ENCODE data around the gene SDR42E2. TPM values are rescaled to one million over a fixed set of nuclear protein-coding genes. Genes with fewer than 3 reads are reported as not detected.
A peak's percentile ranks its signal among the peaks of the same experiment; 100 is the strongest.
"Not testable (repeated sequence)": the region's sequence is repeated elsewhere in the genome, so short reads cannot be mapped to it uniquely, and the experiment has no call there.

Gene SDR42E2
- total RNA-seq, 1 donor from 2014 or later: not detected

DNA sequence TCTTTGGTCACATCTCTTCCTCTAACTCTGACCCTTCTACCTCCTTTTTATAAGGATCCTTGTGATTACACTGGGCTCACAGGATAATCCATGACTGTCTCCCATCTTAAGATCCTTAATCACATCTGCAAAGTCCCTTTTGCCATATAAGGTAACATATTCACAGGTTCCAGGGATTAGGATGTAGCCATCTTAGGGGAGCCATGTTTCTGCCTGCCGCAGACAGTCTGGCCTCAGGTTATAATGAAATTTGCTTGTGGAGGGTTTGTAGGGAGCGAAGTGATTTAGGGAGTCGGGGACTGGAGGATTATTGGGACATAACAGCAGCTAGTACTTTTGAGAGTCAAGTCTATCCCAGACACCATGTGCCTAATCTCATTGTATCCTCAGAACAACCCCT is 51.5 kb downstream of the SDR42E2 start:
- no peak for DNase-seq (ENCODE audit: low read depth)

DNA sequence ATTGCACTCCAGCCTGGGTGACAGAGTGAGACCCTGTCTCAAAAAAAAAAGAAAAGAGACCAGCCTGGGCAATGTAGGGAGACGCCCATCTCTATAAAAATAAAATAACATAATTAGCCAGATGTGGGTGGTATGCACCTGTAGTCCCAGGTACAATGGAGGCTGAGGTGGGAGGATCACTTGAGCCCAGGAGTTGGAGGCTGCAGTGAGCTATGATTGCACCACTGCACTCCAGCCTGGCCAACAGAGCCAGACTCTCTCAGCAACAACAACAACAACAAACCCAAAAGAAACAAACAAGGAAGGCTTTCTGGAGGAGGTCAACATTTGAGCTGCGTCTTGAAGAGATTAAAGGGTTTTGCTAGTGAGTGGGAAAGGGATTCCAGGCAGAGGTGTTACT is 52.1 kb downstream of the SDR42E2 start:
- no peak for DNase-seq (ENCODE audit: low read depth)

DNA sequence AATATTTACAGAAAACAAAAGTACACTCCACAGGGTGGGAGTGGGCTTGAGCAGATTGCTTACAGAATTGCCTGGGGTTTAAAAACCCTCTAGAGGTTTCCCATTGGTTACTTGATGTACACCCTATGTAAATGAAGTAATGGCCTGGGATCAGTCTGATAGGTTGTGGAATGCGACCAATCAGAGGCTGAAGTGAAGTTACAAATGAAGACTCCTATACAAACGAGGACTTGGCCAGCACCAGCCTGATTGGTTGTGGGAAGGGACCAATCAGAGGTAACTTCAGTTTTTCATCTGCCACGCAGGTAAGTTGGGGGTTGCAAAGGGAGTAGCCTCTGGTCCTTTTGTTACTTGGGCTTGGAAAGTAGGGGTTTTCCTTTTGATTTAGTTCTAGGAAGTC is 52.6 kb downstream of the SDR42E2 start:
- DNase-seq (ENCODE audit: low read depth): no peak

DNA sequence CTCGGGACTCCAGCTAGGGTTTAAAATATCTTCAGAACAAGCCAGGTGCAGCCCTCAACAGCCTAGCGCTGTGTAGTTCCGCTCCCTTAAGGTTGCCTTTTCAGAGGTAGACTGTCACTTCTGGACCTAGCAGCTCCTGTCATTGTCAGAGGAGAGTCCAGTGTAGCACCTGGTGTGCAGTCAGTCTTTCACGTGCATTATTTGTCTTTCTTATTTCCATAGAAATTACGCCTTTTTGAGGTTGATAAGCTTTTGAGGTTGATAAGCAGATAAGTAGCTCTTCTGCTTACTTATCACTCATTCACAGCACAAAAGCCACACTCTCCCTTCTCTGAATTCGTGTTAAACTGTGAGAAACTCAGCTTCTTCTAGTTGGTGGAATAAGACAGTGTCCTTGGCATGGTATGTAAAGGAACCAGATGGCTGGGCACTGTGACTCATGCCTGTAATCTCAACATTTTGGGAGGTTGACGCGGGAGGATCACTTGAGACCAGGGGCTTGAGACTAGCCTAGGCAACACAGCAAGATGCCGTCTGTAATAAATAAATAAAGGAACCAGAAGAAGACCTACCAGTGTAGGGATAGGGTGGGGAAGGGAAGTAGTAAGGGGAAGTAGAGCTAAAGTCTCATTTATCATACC is 54.0 kb downstream of the SDR42E2 start:
- no peak for DNase-seq (ENCODE audit: low read depth)

DNA sequence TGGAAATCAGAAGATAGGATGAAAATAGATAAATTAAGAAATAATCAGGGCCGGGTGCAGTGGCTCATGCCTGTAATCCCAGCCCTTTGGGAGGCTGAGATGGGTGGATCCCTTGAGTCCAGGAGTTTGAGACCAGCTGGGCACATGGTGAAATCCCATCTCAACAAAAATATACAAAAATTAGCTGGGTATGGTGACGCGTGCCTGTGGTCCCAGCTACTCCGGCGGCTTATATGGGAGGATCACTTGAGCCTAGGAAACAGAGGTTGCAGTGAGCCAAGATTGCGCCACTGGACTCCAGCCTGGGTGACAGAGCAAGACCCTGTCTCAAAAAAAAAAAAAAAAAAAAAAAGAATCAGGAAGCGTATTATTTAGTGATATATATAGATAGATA is 54.5 kb downstream of the SDR42E2 start:
- not testable (repeated sequence) for DNase-seq (ENCODE audit: low read depth)

DNA sequence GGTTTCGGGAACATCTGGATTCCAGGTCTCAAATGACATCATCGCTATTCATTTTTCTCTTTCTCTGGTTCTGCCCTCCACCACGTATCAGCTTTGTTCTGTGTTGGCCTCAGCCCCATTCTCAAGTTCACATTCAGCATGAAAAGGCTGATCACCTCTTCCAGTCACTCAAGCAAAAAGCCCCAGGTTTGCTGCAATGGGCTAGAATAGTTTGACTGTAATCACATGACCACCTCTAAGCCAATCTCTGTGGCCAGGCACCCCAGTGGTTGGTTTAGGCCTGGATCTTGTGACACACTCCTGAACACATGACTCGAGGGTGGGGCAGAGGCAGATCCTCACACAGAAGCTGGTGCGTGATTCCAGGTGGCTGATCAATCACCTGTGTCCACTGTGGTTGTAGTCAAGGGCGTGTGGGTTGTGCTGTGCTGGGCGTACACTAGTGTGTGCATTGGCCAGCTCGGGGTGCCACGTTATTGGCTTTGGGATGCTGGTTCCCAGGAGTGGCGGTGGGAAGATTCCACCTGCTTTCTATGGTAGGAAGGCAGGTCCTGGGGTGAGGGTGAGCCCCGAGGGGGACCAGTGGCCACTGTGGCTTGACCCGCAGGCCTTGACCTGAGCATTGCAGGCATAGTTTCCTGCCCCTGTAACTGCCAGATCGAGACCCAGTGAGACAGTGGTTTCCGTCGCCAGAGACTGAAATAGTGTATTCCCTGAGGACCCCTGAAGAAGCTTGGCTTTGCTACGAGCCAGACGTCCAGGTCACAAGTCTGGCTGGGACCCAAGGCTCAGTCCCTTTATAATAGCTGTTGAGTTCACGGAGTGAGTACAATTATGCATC is 55.8 kb downstream of the SDR42E2 start:
- no peak for DNase-seq (ENCODE audit: low read depth)

DNA sequence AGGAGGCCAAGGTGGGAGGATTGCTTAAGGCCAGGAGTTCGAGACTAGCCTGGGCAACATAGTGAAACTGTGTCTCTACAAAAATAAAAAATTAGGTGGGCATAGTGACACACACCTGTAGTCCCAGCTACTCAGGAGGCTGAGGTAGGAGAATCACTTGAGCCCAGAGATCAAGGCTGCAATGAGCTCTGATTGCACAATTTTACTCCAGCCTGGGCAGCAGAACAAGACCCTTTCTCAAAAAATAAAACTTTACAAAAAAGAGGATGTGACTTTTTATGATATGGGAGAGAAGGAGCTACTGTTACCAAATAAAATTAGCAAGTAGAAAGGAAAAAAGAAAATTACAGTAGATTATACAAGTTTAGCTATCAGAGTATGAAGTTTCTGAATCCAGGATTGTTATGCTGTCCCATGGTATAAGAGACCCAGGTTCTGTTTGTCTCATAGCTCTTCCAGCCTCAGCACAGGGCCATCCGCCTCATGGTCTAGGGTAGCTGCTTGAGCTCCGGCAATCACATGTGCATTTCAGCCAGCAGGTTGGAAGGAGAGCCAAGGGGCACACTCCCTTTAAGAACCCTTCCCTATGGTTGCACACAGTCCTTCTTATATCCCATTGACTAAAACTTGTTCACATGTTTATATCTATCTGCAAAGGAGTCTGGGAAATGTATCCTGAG is 57.2 kb downstream of the SDR42E2 start:
- no peak for DNase-seq (ENCODE audit: low read depth)

DNA sequence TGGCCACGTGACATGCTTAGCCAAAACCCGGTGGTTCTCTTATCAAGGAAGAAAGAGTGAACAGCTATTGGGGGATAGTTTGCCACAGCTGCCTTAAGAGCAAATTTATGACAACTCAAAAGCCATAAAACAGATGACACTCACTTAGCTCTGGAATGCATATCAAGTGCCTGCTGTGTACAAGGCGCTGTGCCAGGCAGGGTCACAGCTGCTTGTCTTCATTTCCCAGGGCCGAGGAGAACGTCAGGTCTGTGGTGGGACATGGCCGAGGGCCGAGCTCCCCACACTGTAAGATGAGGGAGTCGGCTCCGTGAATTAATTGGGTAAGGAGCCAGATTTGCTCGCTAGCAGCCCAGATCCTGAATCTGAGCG is 57.7 kb downstream of the SDR42E2 start:
- DNase-seq (ENCODE audit: low read depth): no peak

DNA sequence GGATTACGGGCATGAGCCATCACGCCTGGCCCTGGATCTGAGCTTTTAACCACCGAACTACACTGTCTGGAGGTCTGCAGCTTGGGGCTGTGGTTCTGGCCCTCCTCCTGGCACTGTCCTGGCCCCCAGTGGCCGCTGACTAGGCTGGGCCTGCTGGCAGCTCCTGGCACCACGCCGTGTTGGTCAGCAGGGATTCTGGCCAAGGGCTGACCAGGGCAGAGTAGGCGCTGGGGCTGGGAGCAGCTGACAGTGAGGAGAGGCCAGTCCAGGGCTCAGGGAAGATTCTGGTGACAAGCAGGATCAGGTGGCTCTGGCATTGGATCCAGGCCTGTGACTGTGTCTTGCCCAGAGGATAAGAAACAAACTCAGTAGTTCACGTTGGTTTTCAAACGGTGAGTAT is 58.4 kb downstream of the SDR42E2 start:
- no peak for DNase-seq (ENCODE audit: low read depth)

DNA sequence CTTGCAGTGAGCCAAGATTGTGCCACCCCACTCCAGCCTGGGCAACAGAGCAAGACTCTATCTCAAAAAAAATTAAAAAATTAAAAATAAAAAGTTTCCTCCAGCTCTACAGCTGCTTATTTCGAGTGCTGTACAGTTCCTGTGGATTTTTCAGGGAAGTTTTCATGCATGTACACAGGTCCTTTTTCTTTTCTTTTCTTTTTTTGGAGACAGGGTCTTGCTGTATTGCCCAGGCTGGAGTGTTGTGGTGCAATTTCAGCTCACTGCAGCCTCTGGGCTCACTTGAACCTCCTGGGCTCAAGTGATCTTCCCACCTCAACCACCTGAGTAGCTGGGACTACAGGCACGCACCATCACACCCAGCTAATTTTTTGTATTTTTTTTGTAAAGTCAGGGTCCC is 59.7 kb downstream of the SDR42E2 start:
- no peak for DNase-seq (ENCODE audit: low read depth)

DNA sequence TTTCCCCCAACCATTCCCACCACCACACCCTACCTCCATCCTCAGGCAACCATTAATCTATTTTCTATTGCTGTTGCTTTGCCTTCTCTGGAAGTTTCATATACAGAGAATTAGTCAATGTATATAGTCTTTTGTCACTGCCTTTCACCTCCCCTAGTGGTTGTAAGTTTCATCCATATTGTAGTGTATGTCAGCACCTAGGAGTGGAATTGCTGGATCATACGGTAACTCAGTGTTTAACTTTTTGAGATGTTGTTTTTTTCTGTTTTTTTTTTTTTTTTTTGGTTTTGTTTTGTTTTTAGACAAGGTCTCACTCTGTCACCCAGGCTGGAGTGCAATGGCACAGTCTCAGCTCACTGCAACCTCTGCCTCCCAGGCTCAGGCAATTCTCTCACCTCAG is 60.7 kb downstream of the SDR42E2 start:
- no peak for DNase-seq (ENCODE audit: low read depth)

DNA sequence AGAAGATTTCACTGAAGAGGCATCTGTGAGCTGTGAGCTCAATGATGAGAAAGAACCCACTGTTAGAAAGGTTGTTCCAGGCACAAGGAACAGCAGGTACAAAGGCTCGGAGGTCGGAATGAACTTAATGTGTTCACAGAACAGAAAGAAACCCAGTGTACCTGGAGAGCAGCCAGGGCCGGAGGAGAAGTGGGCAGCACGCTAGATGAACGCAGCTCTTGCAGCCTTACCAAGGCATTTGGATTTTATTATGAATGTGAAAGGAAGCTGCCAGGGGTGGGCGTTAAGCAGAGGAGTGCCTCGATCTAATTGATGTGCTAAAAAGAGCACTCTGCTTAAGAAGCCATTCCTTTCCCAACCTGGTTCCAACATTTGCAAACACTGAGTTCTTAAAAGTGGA is 62.8 kb downstream of the SDR42E2 start:
- no peak for DNase-seq (ENCODE audit: low read depth)

DNA sequence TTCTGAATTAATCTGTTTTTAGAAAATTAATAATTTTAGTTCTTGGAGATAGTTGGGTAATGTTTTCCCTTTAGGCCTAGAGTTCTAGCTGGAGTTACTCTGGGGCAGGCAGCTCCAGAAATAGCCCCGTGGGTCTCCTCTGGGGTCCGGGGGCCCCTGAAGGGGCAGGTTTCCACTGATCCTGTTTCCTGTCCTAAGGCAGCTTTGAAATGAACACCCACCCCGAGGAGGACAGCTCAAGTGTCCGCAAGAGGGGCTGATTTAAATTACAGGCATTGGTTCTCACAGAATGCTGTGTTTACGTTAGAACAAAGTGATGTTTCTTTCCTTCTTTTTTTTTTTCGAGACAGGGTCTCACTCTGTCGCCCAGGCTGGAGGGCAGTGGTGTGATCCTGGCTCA is 67.6 kb downstream of the SDR42E2 start:
- no peak for DNase-seq (ENCODE audit: low read depth)

DNA sequence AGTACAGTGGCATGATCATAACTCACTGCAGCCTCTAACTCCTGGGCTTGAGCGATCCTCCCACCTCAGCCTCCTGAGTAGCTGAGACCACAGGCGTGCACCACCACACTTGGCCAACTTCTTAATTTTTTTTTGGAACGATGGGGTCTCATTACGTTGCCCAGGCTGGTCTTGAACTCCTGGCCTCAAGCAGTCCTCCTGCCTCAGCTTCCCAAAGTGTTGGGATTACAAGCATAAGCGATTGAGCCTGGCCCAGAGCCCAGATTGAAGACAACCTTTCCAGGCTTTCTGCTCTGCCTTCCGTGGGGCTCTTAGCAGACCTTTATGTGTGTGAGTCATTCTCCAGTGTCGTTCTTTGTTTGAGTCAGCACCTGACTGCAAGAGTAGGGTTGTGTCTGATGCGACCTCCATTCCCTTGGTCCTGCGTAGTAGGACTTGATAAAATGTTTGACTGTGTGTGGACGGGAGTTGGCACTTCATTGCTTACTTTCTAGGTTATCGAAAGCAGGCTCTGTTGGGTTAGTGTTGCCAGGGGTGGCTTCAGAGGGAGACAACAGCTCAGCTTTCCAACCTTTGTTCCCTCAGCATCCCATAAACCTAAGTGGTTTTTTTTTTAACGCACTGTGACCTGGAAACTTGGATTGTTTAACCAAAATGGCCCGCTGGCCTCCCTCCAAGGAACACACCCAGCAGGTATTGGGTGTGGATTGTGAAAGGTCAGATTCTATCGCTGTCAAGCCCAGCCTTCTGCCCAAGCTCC is 70.2 kb downstream of the SDR42E2 start:
- DNase-seq (ENCODE audit: low read depth): peak; percentile 91

DNA sequence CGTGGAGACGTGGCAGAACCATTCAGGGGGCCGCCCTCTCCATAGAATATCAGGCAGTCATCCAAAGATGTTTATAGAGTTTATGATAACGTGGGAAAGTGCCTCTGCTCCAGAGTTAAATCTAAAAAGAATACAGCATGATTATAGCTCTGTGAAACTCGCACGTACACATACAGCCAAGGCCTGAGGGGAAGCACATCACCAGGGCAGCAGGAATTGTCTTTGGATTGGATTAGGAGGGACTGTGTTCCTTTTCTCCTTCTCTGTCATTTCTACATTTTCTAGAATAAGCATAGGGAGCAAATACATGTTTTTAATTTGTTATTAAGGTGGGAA is 70.7 kb downstream of the SDR42E2 start:
- no peak for DNase-seq (ENCODE audit: low read depth)

DNA sequence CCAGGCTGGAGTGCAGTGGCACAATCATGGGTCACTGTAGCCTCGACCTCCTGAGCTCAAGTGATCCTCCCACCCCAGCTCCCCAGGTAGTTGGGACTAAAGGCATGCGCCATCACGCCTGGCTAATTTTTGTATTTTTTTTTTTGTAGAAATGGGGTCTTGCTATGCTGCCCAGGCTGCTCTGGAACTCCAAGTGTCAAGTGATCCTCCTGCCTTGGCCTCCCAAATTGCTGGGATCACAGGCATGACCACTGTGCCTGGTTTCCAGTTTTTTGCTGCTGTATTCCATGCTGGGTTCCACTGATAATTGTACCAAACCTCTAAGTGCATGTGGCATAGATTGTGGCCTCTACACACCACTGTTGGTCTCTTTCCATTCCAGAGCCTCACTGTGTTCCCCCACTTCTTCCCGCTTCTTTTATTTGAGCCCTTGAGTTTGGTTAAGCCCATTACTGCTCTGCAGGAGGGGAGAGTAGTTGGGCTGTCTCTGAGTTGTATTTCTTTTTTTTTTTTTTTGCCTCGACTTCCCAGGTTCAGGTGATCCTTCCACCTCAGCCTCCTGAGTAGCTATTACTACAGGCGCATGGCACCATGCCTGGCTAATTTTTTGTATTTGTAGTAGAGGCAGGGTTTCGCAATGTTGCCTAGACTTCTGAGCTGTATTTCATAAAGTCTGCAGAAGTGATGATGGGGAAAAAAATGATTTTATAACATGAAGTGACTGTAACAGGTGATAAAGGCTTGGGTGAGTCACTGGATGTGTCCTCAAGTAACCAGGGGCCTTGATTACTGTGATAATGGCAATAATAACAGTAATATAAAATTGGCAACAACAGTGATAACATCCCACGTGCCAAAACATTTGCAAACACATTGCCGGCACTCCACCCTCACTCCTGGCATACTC is 73.8 kb downstream of the SDR42E2 start:
- no peak for DNase-seq (ENCODE audit: low read depth)

DNA sequence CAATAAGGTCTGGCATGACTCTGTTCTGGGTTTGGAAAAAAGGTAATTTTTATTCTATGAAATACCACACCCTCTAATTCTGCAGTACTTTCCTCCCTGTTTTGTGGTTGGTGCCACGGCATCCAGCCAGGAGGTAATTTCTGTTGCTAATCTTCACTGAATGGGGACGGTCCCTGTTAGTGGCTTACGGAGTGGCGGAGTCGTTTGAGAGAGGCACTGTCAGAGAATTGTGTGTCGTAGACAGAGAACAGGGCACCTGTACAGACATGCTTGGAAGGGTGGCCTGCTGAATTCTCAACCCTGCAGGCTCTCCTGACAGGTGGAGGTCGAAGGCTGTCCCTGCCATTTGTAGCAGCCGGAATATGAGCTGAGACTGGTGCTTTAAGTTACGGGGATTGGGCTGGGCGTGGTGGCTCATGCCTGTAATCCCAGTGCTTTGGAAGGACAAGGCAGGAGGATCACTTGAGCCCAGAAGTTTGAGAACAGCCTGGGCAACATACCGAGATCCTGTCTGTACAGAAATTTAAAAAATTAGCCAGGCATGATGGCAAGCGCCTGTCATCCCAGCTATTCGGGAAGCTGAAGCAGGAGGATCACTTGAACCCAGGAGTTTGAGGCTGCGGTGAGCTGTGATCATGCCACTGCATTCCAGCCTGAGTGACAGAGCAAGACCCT is 77.0 kb downstream of the SDR42E2 start:
- DNase-seq (ENCODE audit: low read depth): no peak

DNA sequence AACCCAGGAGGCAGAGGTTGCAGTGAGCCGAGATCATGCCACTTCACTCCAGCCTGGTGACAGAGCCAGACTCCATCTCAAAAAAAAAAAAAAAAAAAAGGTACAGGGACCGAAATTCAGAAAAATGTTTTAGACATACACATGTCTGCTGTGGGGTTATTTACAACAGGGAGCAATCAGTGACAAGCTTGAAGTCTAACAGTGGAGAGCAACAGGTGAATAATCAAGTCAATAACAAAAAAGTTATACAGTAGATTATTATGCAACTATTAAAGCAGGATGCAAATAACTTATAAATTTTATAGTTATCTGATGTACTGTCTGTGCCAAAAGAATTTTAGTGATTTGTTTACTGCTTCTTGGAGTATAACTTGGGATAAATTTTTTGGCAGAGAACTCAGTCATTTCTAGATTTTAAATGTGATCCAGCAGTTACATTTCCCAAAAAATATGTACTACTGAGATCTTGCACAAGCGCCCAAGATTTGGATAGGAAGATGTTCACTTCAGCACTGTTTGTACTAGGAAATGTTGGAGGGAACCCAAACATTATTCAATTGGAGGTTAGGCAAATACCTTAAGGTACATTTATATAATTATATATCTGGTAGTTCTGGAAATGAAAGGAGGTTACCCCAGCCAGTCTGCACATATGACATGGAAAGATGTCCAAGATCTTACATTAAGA is 77.9 kb downstream of the SDR42E2 start:
- DNase-seq (ENCODE audit: low read depth): no peak
